Measurements from ENCODE around the gene C2orf92.
"Not testable (repeated sequence)": the region's sequence is repeated elsewhere in the genome, so short reads cannot be mapped to it uniquely, and the experiment has no call there.

- not testable (repeated sequence) for TF ChIP-seq CTCF (IDR thresholded peaks at IDR 0.05; ENCODE audit: low read length); EZH2 (optimal IDR thresholded peaks at IDR 0.05; ENCODE audit: low read depth, low read length)
Observed at GRCh38 chr2:97625354-97626048, 44.0 kb upstream of the C2orf92 start.
